Panc1 (cell line): ENCODE data around the gene MRPL33.

Source experiments
- CTCF ChIP-seq: fragments of 450-650 bp; IDR thresholded peaks from 2 replicates; pipeline ENCODE4 v1.5.1; 2017; ENCODE audit warnings: mild to moderate bottlenecking
- TCF7L2 ChIP-seq: IDR thresholded peaks from 2 replicates; pipeline ENCODE4 v1.6.1; 2011; ENCODE audit warnings: mild to moderate bottlenecking, low read depth, low read length, inconsistent platforms
- TF ChIP-seq, protein P1 (sequence below), 2 experiments: IDR thresholded peaks; 2 replicates each; pipeline ENCODE4 v1.6.1; 2011 to 2012; ENCODE audit warnings: low read depth in 2 of 2, control low read depth in 1 of 2, low read length in 1 of 2, mild to moderate bottlenecking in 1 of 2, moderate library complexity in 1 of 2; ENCODE audit not compliant: insufficient read depth in 1 of 2

- no peak for TF ChIP-seq CTCF
- no peak for TF ChIP-seq TCF7L2
- TF ChIP-seq, protein P1, sequence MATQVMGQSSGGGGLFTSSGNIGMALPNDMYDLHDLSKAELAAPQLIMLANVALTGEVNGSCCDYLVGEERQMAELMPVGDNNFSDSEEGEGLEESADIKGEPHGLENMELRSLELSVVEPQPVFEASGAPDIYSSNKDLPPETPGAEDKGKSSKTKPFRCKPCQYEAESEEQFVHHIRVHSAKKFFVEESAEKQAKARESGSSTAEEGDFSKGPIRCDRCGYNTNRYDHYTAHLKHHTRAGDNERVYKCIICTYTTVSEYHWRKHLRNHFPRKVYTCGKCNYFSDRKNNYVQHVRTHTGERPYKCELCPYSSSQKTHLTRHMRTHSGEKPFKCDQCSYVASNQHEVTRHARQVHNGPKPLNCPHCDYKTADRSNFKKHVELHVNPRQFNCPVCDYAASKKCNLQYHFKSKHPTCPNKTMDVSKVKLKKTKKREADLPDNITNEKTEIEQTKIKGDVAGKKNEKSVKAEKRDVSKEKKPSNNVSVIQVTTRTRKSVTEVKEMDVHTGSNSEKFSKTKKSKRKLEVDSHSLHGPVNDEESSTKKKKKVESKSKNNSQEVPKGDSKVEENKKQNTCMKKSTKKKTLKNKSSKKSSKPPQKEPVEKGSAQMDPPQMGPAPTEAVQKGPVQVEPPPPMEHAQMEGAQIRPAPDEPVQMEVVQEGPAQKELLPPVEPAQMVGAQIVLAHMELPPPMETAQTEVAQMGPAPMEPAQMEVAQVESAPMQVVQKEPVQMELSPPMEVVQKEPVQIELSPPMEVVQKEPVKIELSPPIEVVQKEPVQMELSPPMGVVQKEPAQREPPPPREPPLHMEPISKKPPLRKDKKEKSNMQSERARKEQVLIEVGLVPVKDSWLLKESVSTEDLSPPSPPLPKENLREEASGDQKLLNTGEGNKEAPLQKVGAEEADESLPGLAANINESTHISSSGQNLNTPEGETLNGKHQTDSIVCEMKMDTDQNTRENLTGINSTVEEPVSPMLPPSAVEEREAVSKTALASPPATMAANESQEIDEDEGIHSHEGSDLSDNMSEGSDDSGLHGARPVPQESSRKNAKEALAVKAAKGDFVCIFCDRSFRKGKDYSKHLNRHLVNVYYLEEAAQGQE (IDR thresholded peaks at IDR 0.05; ENCODE audit: insufficient read depth in 1 of 2, low read depth in 2 of 2, low read length in 1 of 2): no peak
Measured at GRCh38 chr2:27772804-27773203, 1.3 kb downstream of the MRPL33 start.
